Endodermal cell (in vitro differentiated cells): ENCODE measurements around the gene TMEM158. TPM values are rescaled to one million over a fixed set of nuclear protein-coding genes. Genes with fewer than 3 reads are reported as not detected.

ENCODE experiments used
- DNase-seq: peaks from one replicate; pipeline ENCODE4 v3.0.0-alpha.2; 2017
- H3K27ac ChIP-seq: 2 replicates; pipeline ENCODE4 v1.5.1; 2013; ENCODE audit warnings: mild to moderate bottlenecking, low read depth, low read length, moderate library complexity
- H3K27me3 ChIP-seq: 2 replicates; pipeline ENCODE4 v1.6.1; 2013; ENCODE audit warnings: mild to moderate bottlenecking, low read length, moderate library complexity; ENCODE audit not compliant: insufficient read depth, control insufficient read depth, poor library complexity, severe bottlenecking
- H3K36me3 ChIP-seq: 2 replicates; pipeline ENCODE4 v1.7.0; 2013; ENCODE audit warnings: mild to moderate bottlenecking, low read length, moderate library complexity; ENCODE audit not compliant: control insufficient read depth, insufficient read depth
- H3K4me1 ChIP-seq: one replicate; pipeline ENCODE4 v1.7.0; 2013; ENCODE audit warnings: low read length; ENCODE audit not compliant: control insufficient read depth, insufficient read depth
- H3K4me3 ChIP-seq: 2 replicates; pipeline ENCODE4 v1.5.1; 2013; ENCODE audit warnings: mild to moderate bottlenecking, low read length, moderate library complexity
- H3K9ac ChIP-seq: 2 replicates; pipeline ENCODE4 v1.6.1; 2013; ENCODE audit warnings: mild to moderate bottlenecking, low read length, moderate library complexity; ENCODE audit not compliant: poor library complexity, severe bottlenecking; ENCODE audit errors: extremely low read depth
- H3K9me3 ChIP-seq: 2 replicates; pipeline ENCODE4 v1.6.1; 2013; ENCODE audit warnings: mild to moderate bottlenecking, low read length, moderate library complexity; ENCODE audit not compliant: control insufficient read depth
- H3K27ac Mint-ChIP-seq: 2 replicates; pipeline ENCODE4 v1.8.0; 2020; ENCODE audit warnings: mixed read lengths
- H3K27me3 Mint-ChIP-seq: 2 replicates; pipeline ENCODE4 v1.8.0; 2021; ENCODE audit warnings: mild to moderate bottlenecking, mixed read lengths; ENCODE audit not compliant: insufficient read depth
- H3K36me3 Mint-ChIP-seq: 2 replicates; pipeline ENCODE4 v1.8.0; 2020; ENCODE audit warnings: low read depth, mixed read lengths
- H3K4me1 Mint-ChIP-seq: 2 replicates; pipeline ENCODE4 v1.8.0; 2020; ENCODE audit warnings: mixed read lengths
- H3K4me3 Mint-ChIP-seq: 2 replicates; pipeline ENCODE4 v1.8.0; 2020; ENCODE audit warnings: mild to moderate bottlenecking, moderate library complexity, mixed read lengths
- H3K9me3 Mint-ChIP-seq: 2 replicates; pipeline ENCODE4 v1.8.0; 2020; ENCODE audit warnings: mild to moderate bottlenecking, mixed read lengths
- CTCF ChIP-seq: fragments of 200-600 bp; sonication (generic); conservative IDR thresholded peaks from 2 replicates; pipeline ENCODE4 v1.5.0; 2021; ENCODE audit warnings: antibody characterized with exemption, mild to moderate bottlenecking
- WGBS, 2 experiments: methylation state at CpG; one replicate each; pipeline versions ENCODE4 v1.1.5 to v1.1.7; 2013; ENCODE audit warnings: missing lambda C conversion rate in 2 of 2, mixed read lengths in 1 of 2; ENCODE audit not compliant: insufficient coverage in 1 of 2, insufficient read length in 1 of 2; 5-methylcytosine and 5-hydroxymethylcytosine counted together
- total RNA-seq, 2 donors: library from RNA; stranded (reverse); fragmentation: NEBNext Ultra II Directional in 1 of 2; extraction: Animal tissue kit (Norgen Biotek cat#: 25700) in 1 of 2; gene quantifications; 2 replicates in 1 of 2; 3 replicates in 1 of 2; pipeline ENCODE4 v1.2.1, GENCODE V29; 2021

The TMEM158 gene
- total RNA-seq, 2 donors from 2014 or later, result 0.31 to 5.5 TPM

GRCh38 chr3:45267097-45267496 is 41.0 kb upstream of the TMEM158 start:
- 83 to 100% methylated on average over 1 to 2 of the region's 2 CpGs for WGBS, 2 experiments
- peaks cover 10% of the 10 kb centered on the region for H3K4me1 Mint-ChIP-seq
- no peak for DNase-seq
- Histone ChIP-seq H3K36me3 (no peaks in the 10 kb centered on the region), H3K4me1 (peaks cover 1% of the 10 kb centered on the region), H3K9me3 (no peaks in the 10 kb centered on the region), H3K4me3 (no peak overlapping the region), H3K9ac (no peak overlapping the region), H3K27me3 (no peaks in the 10 kb centered on the region), H3K27ac (no peak overlapping the region)
- no peak overlapping the region for H3K27ac Mint-ChIP-seq
- H3K9me3 Mint-ChIP-seq, result no peaks in the 10 kb centered on the region
- H3K4me3 Mint-ChIP-seq, result no peak overlapping the region
- no peak for TF ChIP-seq CTCF
- H3K27me3 Mint-ChIP-seq, result peaks cover 17% of the 10 kb centered on the region
- no peaks in the 10 kb centered on the region for H3K36me3 Mint-ChIP-seq

- Histone ChIP-seq H3K36me3 (no peaks in the 10 kb centered on the region), H3K9me3 (no peaks in the 10 kb centered on the region), H3K4me3 (no peak overlapping the region), H3K27ac (no peak overlapping the region), H3K27me3 (peaks cover 10% of the 10 kb centered on the region), H3K9ac (no peak overlapping the region), H3K4me1 (no peaks in the 10 kb centered on the region)
- TF ChIP-seq CTCF, result no peak
- Mint-ChIP-seq H3K4me3 (no peak overlapping the region), H3K36me3 (no peaks in the 10 kb centered on the region), H3K27me3 (peaks cover 55% of the 10 kb centered on the region), H3K27ac (no peak overlapping the region), H3K9me3 (no peaks in the 10 kb centered on the region), H3K4me1 (peaks cover 2% of the 10 kb centered on the region)
- peak; percentile 53 for DNase-seq
- WGBS, 2 experiments, result 81 to 83% methylated on average over 6 of the region's 6 CpGs
Observed at GRCh38 chr3:45261333-45262110, 35.4 kb upstream of the TMEM158 start.

- Mint-ChIP-seq H3K36me3 (no peaks in the 10 kb centered on the region), H3K9me3 (no peaks in the 10 kb centered on the region), H3K4me1 (peaks cover 2% of the 10 kb centered on the region), H3K27me3 (peaks cover 59% of the 10 kb centered on the region), H3K4me3 (no peak overlapping the region), H3K27ac (no peak overlapping the region)
- peaks cover 10% of the 10 kb centered on the region for H3K27me3 ChIP-seq
- H3K4me3 ChIP-seq, result no peak overlapping the region
- no peaks in the 10 kb centered on the region for H3K4me1 ChIP-seq
- H3K9me3 ChIP-seq, result no peaks in the 10 kb centered on the region
- DNase-seq, result no peak
- H3K36me3 ChIP-seq, result no peaks in the 10 kb centered on the region
- no peak overlapping the region for H3K27ac ChIP-seq
- no peak for TF ChIP-seq CTCF
- H3K9ac ChIP-seq, result no peak overlapping the region
Observed at GRCh38 chr3:45259133-45259532, 33.0 kb upstream of the TMEM158 start.
